Neural cell (in vitro differentiated cells): ENCODE measurements around the gene LRRC4. TPM values are rescaled to one million over a fixed set of nuclear protein-coding genes. Genes with fewer than 3 reads are reported as not detected.

Source experiments
- H2AFZ ChIP-seq: fragments of 200-600, 300-800 bp; sonication (generic), shearing (Covaris generic); 2 replicates; pipeline ENCODE4 v1.6.0; 2014; ENCODE audit warnings: low read depth, mild to moderate bottlenecking, antibody characterized with exemption, low read length, moderate library complexity
- H3F3A ChIP-seq: fragments of 200-600 bp; shearing (Covaris generic); 2 replicates; pipeline ENCODE4 v1.6.1; 2016; ENCODE audit warnings: mild to moderate bottlenecking, moderate library complexity, mixed read lengths, antibody characterized with exemption, low read length; ENCODE audit not compliant: insufficient read depth, poor library complexity, severe bottlenecking
- H3K27ac ChIP-seq: fragments of 200-600, 300-800 bp; sonication (generic), shearing (Covaris generic); 2 replicates; pipeline ENCODE4 v1.5.1; 2014; ENCODE audit warnings: mild to moderate bottlenecking, low read length, moderate library complexity
- H3K27me3 ChIP-seq: fragments of 300-800, 200-600 bp; sonication (generic), shearing (Covaris generic); 2 replicates; pipeline ENCODE4 v1.6.0; 2014; ENCODE audit warnings: mild to moderate bottlenecking, low read depth, low read length, moderate library complexity; ENCODE audit not compliant: insufficient read depth
- H3K36me3 ChIP-seq: fragments of 300-800, 200-600 bp; sonication (generic), shearing (Covaris generic); 2 replicates; pipeline ENCODE4 v1.5.1; 2014; ENCODE audit warnings: mild to moderate bottlenecking, antibody characterized with exemption, low read length, moderate library complexity; ENCODE audit not compliant: insufficient read depth
- H3K4me2 ChIP-seq: fragments of 300-800, 200-600 bp; sonication (generic), shearing (Covaris generic); 2 replicates; pipeline ENCODE4 v1.6.0; 2014; ENCODE audit warnings: mild to moderate bottlenecking, low read length
- H3K4me3 ChIP-seq: fragments of 300-800, 200-600 bp; sonication (generic), shearing (Covaris generic); 2 replicates; pipeline ENCODE4 v1.5.1; 2014; ENCODE audit warnings: mild to moderate bottlenecking, low read length, moderate library complexity
- H3K79me2 ChIP-seq: fragments of 200-600 bp; shearing (Covaris generic); replicated peaks from 2 replicates; pipeline ENCODE4 v1.6.0; 2014; ENCODE audit warnings: mild to moderate bottlenecking, low read length, moderate library complexity; ENCODE audit not compliant: insufficient read depth
- H3K9ac ChIP-seq: fragments of 300-800, 200-600 bp; sonication (generic), shearing (Covaris generic); 2 replicates; pipeline ENCODE4 v1.6.1; 2016; ENCODE audit warnings: mild to moderate bottlenecking, low read length, mixed read lengths
- H3K9me2 ChIP-seq: fragments of 200-600 bp; shearing (Covaris generic); 2 replicates; pipeline ENCODE4 v1.6.1; 2016; ENCODE audit warnings: mild to moderate bottlenecking, low read length, mixed read lengths; ENCODE audit not compliant: insufficient read depth
- H3K9me3 ChIP-seq: fragments of 200-600, 300-800 bp; sonication (generic), shearing (Covaris generic); 2 replicates; pipeline ENCODE4 v1.6.1; 2016; ENCODE audit warnings: mild to moderate bottlenecking, mixed run types, low read length, moderate library complexity, mixed read lengths
- H4K20me1 ChIP-seq: fragments of 200-600 bp; shearing (Covaris generic); 2 replicates; pipeline ENCODE4 v1.6.1; 2016; ENCODE audit warnings: mild to moderate bottlenecking, mixed run types; ENCODE audit not compliant: insufficient read depth
- CTCF ChIP-seq: fragments of 450-650 bp; IDR thresholded peaks from 2 replicates; pipeline ENCODE4 v1.5.1; 2014; ENCODE audit warnings: antibody characterized with exemption, mild to moderate bottlenecking, moderate library complexity; ENCODE audit not compliant: poor library complexity, severe bottlenecking
- EP300 ChIP-seq: fragments of 450-650 bp; conservative IDR thresholded peaks from 2 replicates; pipeline ENCODE4 v1.6.1; 2014; ENCODE audit warnings: antibody characterized with exemption, mild to moderate bottlenecking, moderate library complexity; ENCODE audit not compliant: poor library complexity, severe bottlenecking
- EZH2 ChIP-seq: fragments of 200-600, 300-800 bp; shearing (Covaris generic), sonication (generic); IDR thresholded peaks from 2 replicates; pipeline ENCODE4 v1.6.1; 2014; ENCODE audit warnings: antibody characterized with exemption, low read length, borderline replicate concordance, mild to moderate bottlenecking; ENCODE audit not compliant: insufficient read depth, poor library complexity, severe bottlenecking
- MXI1 ChIP-seq: fragments of 450-650 bp; conservative IDR thresholded peaks from 2 replicates; pipeline ENCODE4 v1.6.1; 2014; ENCODE audit warnings: antibody characterized with exemption, mild to moderate bottlenecking; ENCODE audit not compliant: poor library complexity, severe bottlenecking
- POLR2AphosphoS5 ChIP-seq: IDR thresholded peaks from 2 replicates; pipeline ENCODE4 v1.6.1; 2012
- RAD21 ChIP-seq: fragments of 450-650 bp; conservative IDR thresholded peaks from 2 replicates; pipeline ENCODE4 v1.6.1; 2014; ENCODE audit warnings: antibody characterized with exemption, mild to moderate bottlenecking, moderate library complexity
- REST ChIP-seq: IDR thresholded peaks from 2 replicates; pipeline ENCODE4 v1.6.1; 2012; ENCODE audit warnings: borderline replicate concordance
- SMC3 ChIP-seq: fragments of 450-650 bp; conservative IDR thresholded peaks from 2 replicates; pipeline ENCODE4 v1.6.1; 2014; ENCODE audit warnings: antibody characterized with exemption, mild to moderate bottlenecking, moderate library complexity; ENCODE audit not compliant: poor library complexity
- TAF1 ChIP-seq: IDR thresholded peaks from 2 replicates; pipeline ENCODE4 v1.6.1; 2012; ENCODE audit warnings: low read depth
- polyA plus RNA-seq: library from polyadenylated mRNA; depleted of rRNA; stranded (reverse); fragments of >200 nt; gene quantifications from 2 replicates; pipeline ENCODE4 v1.2.3, GENCODE V29; 2014

LRRC4 gene
- polyA plus RNA-seq, 1 donor from 2014 or later: 15.7 TPM

- no peak overlapping the region for H3K4me2 ChIP-seq
- H3K27me3 ChIP-seq: no peaks in the 10 kb centered on the region
- H3K36me3 ChIP-seq: no peaks in the 10 kb centered on the region
- H3F3A ChIP-seq: no peaks in the 10 kb centered on the region
- no peaks in the 10 kb centered on the region for H3K9me2 ChIP-seq
- no peaks in the 10 kb centered on the region for H3K9me3 ChIP-seq
- H3K27ac ChIP-seq: no peak overlapping the region
- TF ChIP-seq SMC3: no peak
- no peak for TF ChIP-seq CTCF
- no peak for TF ChIP-seq POLR2AphosphoS5
- TF ChIP-seq MXI1: no peak
- TF ChIP-seq EP300: no peak
- no peak for TF ChIP-seq RAD21
- no peak for TF ChIP-seq REST
- no peak for TF ChIP-seq TAF1
- no peaks in the 10 kb centered on the region for H4K20me1 ChIP-seq
- H3K9ac ChIP-seq: no peak overlapping the region
- no peaks in the 10 kb centered on the region for H3K79me2 ChIP-seq
- H3K4me3 ChIP-seq: no peak overlapping the region
- no peak overlapping the region for H2AFZ ChIP-seq
Observed at GRCh38 chr7:128066395-128066794, 35.2 kb upstream of the LRRC4 start.

- no peaks in the 10 kb centered on the region for H3K27me3 ChIP-seq
- H3K9me2 ChIP-seq: no peaks in the 10 kb centered on the region
- no peaks in the 10 kb centered on the region for H3F3A ChIP-seq
- H3K9me3 ChIP-seq: no peaks in the 10 kb centered on the region
- no peak overlapping the region for H3K9ac ChIP-seq
- no peak overlapping the region for H3K4me3 ChIP-seq
- no peak overlapping the region for H3K4me2 ChIP-seq
- H3K79me2 ChIP-seq: no peaks in the 10 kb centered on the region
- H3K27ac ChIP-seq: no peak overlapping the region
- no peaks in the 10 kb centered on the region for H4K20me1 ChIP-seq
- H3K36me3 ChIP-seq: no peaks in the 10 kb centered on the region
- H2AFZ ChIP-seq: no peak overlapping the region
- TF ChIP-seq POLR2AphosphoS5 (no peak), EZH2 (no peak), EP300 (no peak), REST (no peak), TAF1 (no peak), RAD21 (no peak), CTCF (no peak), SMC3 (no peak), MXI1 (no peak)
Observed at GRCh38 chr7:128065872-128066271, 34.6 kb upstream of the LRRC4 start.
